Esophagus squamous epithelium (tissue), 5 donors: Measurements from ENCODE around the gene SLN. TPM values are rescaled to one million over a fixed set of nuclear protein-coding genes. Genes with fewer than 3 reads are reported as not detected.

ENCODE experiments used
- DNase-seq: peaks from one replicate; lab custom pipeline; 2025; lab: John Stamatoyannopoulos, UW
- H3K27ac ChIP-seq, 4 donors: fragments of 200-600 bp; sonication (generic); one replicate each; pipeline ENCODE4 v1.5.1; 2016 to 2019; ENCODE audit warnings: mild to moderate bottlenecking in 1 of 4
- H3K27me3 ChIP-seq, 4 donors: fragments of 200-600 bp; sonication (generic); 1 replicate in 3 of 4; 2 replicates in 1 of 4; pipeline versions ENCODE4 v1.5.1 to v1.6.0; 2017 to 2021; ENCODE audit warnings: antibody characterized with exemption in 1 of 4
- H3K36me3 ChIP-seq, 3 donors: fragments of 200-600 bp; sonication (generic); one replicate each; pipeline ENCODE4 v1.5.1; 2016 to 2019
- H3K4me1 ChIP-seq, 3 donors: fragments of 200-600 bp; sonication (generic); one replicate each; pipeline ENCODE4 v1.5.1; 2017 to 2019
- H3K4me3 ChIP-seq, 4 donors: fragments of 200-600 bp; sonication (generic); 1 replicate in 3 of 4; 2 replicates in 1 of 4; pipeline ENCODE4 v1.5.1; 2016 to 2019; ENCODE audit warnings: mild to moderate bottlenecking in 2 of 4, moderate library complexity in 1 of 4
- H3K9me3 ChIP-seq, 3 donors: fragments of 200-600 bp; sonication (generic); one replicate each; pipeline ENCODE4 v1.5.1; 2016 to 2019
- POLR2A ChIP-seq, 4 donors: fragments of 450-650 bp; IDR thresholded peaks; one replicate each; pipeline ENCODE4 v1.6.1; 2017; ENCODE audit warnings: antibody characterized with exemption in 4 of 4, mild to moderate bottlenecking in 4 of 4, moderate library complexity in 3 of 4
- WGBS, 2 donors: methylation state at CpG; one replicate each; pipeline ENCODE4 v1.1.5; 2018; 5-methylcytosine and 5-hydroxymethylcytosine counted together
- intact Hi-C: fragments of 100-400 bp; cut with DNase I; formaldehyde crosslinking; loops from one replicate; pipeline ENCODE4 v1.15.0; 2022
- total RNA-seq, 4 donors: library from RNA; depleted of rRNA; stranded (reverse); fragments of >200 nt; gene quantifications; one replicate each; pipeline ENCODE4 v1.1.0, GENCODE V29; 2016
- TF ChIP-seq, protein P1 (sequence below), 6 experiments: fragments of 450-650 bp in 4 of 6; fragments of 200-600 bp in 2 of 6; sonication (generic) in 2 of 6; IDR thresholded peaks; one replicate each; pipeline ENCODE4 v1.5.1; 2016 to 2019; ENCODE audit warnings: antibody characterized with exemption in 6 of 6, mild to moderate bottlenecking in 4 of 6, moderate library complexity in 4 of 6
- donor health status: DM: yes; HTN: yes; CAD: no.

The SLN gene
- total RNA-seq, 4 donors from 2014 or later = not detected

DNA sequence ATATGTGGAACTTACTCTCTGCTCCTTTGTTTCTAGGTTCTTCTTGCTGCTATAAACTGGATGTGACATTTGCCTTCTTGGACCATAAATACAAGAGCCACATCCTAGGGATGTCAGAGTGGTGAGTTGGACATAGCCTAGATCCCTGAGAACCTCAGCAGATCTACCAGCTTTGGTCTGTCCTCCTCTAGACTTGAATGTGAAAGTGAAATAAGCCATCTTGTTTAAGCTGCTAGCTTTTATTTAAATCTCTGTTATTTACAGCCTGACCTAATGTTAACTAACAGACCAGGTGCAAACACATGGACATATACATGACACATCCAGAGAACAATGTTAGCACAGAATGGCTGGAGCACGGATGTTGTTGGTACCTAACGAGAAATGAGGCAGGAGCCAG is 36.0 kb downstream of the SLN start:
- Histone ChIP-seq H3K36me3 (no peaks in the 10 kb centered on the region), H3K4me3 (no peak overlapping the region), H3K27ac (no peak overlapping the region), H3K4me1 (no peaks in the 10 kb centered on the region), H3K9me3 (no peaks in the 10 kb centered on the region), H3K27me3 (no peaks in the 10 kb centered on the region)
- intact Hi-C loops = no loop called here
- no peak for DNase-seq
- WGBS, 2 donors = 48 to 50% methylated on average over 2 of the region's 2 CpGs
- TF ChIP-seq, protein P1, sequence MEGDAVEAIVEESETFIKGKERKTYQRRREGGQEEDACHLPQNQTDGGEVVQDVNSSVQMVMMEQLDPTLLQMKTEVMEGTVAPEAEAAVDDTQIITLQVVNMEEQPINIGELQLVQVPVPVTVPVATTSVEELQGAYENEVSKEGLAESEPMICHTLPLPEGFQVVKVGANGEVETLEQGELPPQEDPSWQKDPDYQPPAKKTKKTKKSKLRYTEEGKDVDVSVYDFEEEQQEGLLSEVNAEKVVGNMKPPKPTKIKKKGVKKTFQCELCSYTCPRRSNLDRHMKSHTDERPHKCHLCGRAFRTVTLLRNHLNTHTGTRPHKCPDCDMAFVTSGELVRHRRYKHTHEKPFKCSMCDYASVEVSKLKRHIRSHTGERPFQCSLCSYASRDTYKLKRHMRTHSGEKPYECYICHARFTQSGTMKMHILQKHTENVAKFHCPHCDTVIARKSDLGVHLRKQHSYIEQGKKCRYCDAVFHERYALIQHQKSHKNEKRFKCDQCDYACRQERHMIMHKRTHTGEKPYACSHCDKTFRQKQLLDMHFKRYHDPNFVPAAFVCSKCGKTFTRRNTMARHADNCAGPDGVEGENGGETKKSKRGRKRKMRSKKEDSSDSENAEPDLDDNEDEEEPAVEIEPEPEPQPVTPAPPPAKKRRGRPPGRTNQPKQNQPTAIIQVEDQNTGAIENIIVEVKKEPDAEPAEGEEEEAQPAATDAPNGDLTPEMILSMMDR (IDR thresholded peaks at IDR 0.05) = no peak
- TF ChIP-seq POLR2A (IDR thresholded peaks at IDR 0.05) = no peak

DNA sequence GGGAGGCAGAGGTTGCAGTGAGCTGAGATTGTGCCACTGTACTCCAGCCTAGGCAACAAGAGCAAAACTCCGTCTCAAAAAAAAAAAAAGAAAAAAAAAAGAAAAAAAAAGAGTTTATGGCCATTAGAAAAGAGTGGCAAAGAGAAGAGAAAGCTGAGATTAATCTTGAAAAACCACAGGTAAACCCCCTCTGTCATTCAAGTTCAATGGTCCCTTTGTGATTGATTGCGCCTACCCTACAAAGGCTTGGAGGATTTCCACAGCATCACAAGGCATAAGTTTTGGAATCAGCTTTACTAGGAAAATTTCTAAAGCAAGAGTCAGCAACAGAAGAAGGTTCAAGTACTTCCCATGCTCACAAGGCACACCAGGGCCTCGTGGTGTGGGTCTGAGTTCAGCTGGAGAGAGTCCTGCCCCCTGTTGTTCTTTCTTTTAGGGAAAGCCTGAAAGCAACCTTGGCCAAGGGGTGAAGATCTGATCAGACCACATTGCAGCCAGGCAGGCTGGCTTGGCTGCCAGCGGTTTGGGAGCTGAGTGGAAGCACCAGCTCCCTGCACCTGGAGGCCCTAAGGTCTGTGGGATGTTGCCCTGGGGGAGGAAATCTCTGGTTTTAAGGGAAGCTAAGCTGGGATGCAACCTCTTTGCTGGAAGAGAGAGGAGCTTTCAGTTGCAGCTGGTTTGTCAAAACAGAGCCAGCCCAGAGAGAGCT is 41.8 kb downstream of the SLN start:
- Histone ChIP-seq H3K4me3 (no peak overlapping the region), H3K27me3 (no peaks in the 10 kb centered on the region), H3K9me3 (no peaks in the 10 kb centered on the region), H3K4me1 (no peaks in the 10 kb centered on the region), H3K27ac (no peak overlapping the region), H3K36me3 (no peaks in the 10 kb centered on the region)
- TF ChIP-seq, protein P1 (IDR thresholded peaks at IDR 0.05) = no peak
- no peak for TF ChIP-seq POLR2A (IDR thresholded peaks at IDR 0.05)
- no peak for DNase-seq
- intact Hi-C loops = no loop called here
- WGBS, 2 donors = 68 to 72% methylated on average over 3 to 4 of the region's 4 CpGs

DNA sequence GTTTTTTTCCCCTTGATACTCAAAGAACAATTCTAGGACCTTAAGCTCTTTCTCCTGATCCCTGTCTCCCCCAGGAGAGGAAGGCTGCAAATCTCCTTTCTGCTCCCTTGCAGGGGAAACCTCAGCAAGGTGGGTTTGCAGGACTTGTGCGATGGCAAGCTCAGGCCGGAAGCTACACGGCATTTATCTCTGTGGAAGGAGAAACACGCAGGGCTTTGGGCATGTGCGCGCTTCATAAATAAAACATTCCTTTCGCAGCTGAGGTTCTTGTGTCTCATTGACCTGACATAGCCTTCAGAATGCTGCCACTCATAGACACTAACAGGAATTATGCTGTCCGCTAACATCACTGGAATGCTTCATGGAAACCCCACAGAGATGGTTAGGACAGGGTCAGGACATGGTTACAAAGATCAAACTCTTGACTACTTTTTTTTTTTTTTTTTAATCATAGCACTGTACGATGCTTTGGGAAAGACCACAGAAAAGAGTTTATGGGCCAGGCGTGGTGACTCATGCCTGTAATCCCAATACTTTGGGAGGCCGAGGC is 42.6 kb downstream of the SLN start:
- Histone ChIP-seq H3K27ac (no peak overlapping the region), H3K27me3 (no peaks in the 10 kb centered on the region), H3K4me1 (no peaks in the 10 kb centered on the region), H3K4me3 (no peak overlapping the region), H3K36me3 (no peaks in the 10 kb centered on the region), H3K9me3 (no peaks in the 10 kb centered on the region)
- 80 to 85% methylated on average over 9 to 11 of the region's 11 CpGs for WGBS, 2 donors
- intact Hi-C loops = no loop called here
- TF ChIP-seq, protein P1 (IDR thresholded peaks at IDR 0.05) = no peak
- TF ChIP-seq POLR2A (IDR thresholded peaks at IDR 0.05) = no peak
- no peak for DNase-seq

DNA sequence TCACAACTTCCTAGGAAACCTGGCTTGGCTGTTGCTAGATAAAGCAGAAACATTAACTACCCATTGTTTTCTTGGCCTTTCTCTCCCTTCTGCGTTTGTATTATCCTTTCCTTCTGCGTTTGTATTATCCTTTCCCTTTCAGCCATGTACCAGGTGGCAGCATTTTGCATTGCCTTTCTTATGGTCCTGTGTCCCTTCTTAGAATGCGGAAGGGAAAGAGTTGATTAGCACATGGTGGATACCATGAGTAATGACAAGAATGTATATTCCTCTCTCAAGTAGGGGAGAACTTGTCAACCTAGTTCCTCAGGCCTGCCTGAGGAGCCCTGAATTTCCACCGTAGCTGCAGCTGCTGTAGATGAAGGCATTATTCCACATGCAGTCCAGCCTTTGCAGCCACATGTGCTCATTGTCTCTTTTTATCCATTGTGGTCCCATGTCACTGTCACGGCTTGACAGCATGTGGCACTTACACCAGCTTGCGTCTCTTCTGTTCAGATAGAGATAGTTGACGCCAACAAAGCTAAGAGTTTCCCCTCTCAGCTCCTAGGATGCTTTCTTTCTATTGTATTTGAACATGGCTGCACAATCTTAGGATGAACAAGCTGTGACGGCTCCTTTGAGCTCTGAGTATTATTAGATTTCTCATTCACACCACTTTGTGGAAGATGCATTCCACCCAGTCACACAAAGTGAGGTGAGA is 44.8 kb downstream of the SLN start:
- TF ChIP-seq POLR2A (IDR thresholded peaks at IDR 0.05) = no peak
- TF ChIP-seq, protein P1 (IDR thresholded peaks at IDR 0.05) = no peak

DNA sequence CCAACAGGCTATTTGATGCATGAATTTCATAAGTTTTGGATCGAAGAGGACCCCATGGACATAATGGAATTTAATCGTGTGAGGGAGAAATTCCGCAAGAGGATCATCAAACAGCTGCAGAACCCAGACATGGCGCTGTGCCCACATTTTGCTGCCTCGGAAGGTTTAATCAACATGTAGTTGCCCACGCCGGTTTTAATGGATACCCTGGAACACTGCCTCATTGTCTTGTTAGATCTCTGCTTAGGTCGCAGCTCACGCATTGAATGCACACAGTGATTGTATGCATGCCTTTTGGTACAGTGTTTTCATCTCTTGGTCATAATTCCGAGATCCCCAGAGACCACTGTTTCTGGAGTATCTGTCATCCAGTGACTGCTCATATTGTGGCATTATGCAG is 46.8 kb downstream of the SLN start:
- Histone ChIP-seq H3K9me3 (no peaks in the 10 kb centered on the region), H3K4me3 (no peak overlapping the region), H3K27me3 (no peaks in the 10 kb centered on the region), H3K36me3 (no peaks in the 10 kb centered on the region), H3K27ac (no peak overlapping the region), H3K4me1 (no peaks in the 10 kb centered on the region)
- DNase-seq = no peak
- WGBS, 2 donors = 80 to 83% methylated on average over 10 of the region's 10 CpGs
- TF ChIP-seq, protein P1 (IDR thresholded peaks at IDR 0.05) = no peak
- no peak for TF ChIP-seq POLR2A (IDR thresholded peaks at IDR 0.05)
- intact Hi-C loops = no loop called here

More for the DNA sequence above, 44.8 kb downstream of the SLN start:
- no peaks in the 10 kb centered on the region for H3K36me3 ChIP-seq
- no peaks in the 10 kb centered on the region for H3K4me1 ChIP-seq
- H3K27me3 ChIP-seq = no peaks in the 10 kb centered on the region
- no peaks in the 10 kb centered on the region for H3K9me3 ChIP-seq
- DNase-seq = no peak
- H3K27ac ChIP-seq = no peak overlapping the region
- 61 to 68% methylated on average over 8 of the region's 8 CpGs for WGBS, 2 donors
- intact Hi-C loops = no loop called here
- no peak overlapping the region for H3K4me3 ChIP-seq
